Large intestine (tissue), 3 donors: ENCODE results near the gene NID2. TPM values are rescaled to one million over a fixed set of nuclear protein-coding genes. Genes with fewer than 3 reads are reported as not detected.

Experiments
- DNase-seq, 2 donors: peaks; one replicate each; pipeline versions ENCODE4 v3.0.0 to v3.0.0-alpha.2; 2013
- H3K27ac ChIP-seq: one replicate; pipeline ENCODE4 v1.5.1; 2013; ENCODE audit warnings: low read length
- H3K27me3 ChIP-seq: 2 replicates; pipeline ENCODE4 v1.6.1; 2013; ENCODE audit warnings: low read length; ENCODE audit not compliant: control insufficient read depth, insufficient read depth
- H3K36me3 ChIP-seq: 2 replicates; pipeline ENCODE4 v1.6.1; 2013; ENCODE audit warnings: low read length; ENCODE audit not compliant: control insufficient read depth, insufficient read depth
- H3K4me1 ChIP-seq: one replicate; pipeline ENCODE4 v1.6.1; 2013; ENCODE audit warnings: low read length; ENCODE audit not compliant: control insufficient read depth, insufficient read depth
- H3K4me3 ChIP-seq: one replicate; pipeline ENCODE4 v1.5.1; 2013; ENCODE audit warnings: low read length
- H3K9me3 ChIP-seq: one replicate; pipeline ENCODE4 v1.6.1; 2013; ENCODE audit warnings: mild to moderate bottlenecking, low read depth, low read length, moderate library complexity; ENCODE audit not compliant: control insufficient read depth
- WGBS: methylation state at CpG from one replicate; pipeline ENCODE4 v1.1.5; 2013; ENCODE audit warnings: low lambda C conversion rate; ENCODE audit not compliant: insufficient coverage; 5-methylcytosine and 5-hydroxymethylcytosine counted together
- polyA plus RNA-seq: library from polyadenylated mRNA; unstranded; fragments of 120-200 nt; gene quantifications from one replicate; pipeline ENCODE4 v1.2.1, GENCODE V29; 2013

NID2 gene
- polyA plus RNA-seq, 1 donor, result 21.1 TPM

DNA sequence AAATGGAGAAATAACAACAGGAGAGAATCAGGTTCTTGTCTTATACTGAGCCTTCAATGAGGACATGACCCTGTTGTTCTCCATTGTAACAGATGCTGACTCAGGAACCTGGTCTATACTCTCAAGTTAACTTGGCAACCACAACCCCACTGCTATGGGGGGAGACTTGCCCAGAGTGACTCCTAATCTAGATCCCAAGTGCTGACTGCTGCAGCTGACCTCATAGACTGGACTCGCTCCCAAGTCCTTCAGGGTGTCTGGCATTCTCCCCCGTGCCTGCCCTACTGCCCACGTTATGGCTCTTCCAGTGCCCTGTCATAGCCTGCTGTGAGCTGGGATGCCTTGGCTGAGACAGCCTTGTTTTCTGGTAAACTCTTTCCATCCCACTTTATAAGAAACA, 37.1 kb downstream of the NID2 start:
- WGBS, result no CpG with 5 or more reads among the region's 3 CpGs
- Histone ChIP-seq H3K4me1 (no peaks in the 10 kb centered on the region), H3K27me3 (no peaks in the 10 kb centered on the region), H3K27ac (no peak overlapping the region), H3K4me3 (no peak overlapping the region), H3K36me3 (no peaks in the 10 kb centered on the region), H3K9me3 (no peaks in the 10 kb centered on the region)
- DNase-seq, result no peak

DNA sequence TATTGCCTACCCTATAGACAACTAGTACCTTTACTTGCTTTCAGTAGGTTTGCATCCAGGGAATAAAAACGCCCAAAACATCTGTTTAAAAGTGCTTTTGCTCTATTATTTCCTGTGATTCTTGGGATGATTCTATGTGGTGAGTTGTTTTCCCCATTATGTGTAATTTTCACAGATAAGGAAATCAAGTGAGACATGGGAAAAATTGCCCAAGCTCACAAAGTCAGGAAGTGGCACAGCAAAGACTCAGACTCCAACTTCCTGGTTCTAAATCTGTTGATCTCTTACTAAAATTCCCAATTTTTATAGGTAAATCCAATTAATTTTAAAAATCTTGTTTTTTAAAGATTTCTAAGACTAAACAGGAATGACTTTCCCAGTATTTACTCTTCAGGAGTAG, 39.0 kb downstream of the NID2 start:
- Histone ChIP-seq H3K27ac (no peak overlapping the region), H3K4me3 (no peak overlapping the region), H3K9me3 (no peaks in the 10 kb centered on the region), H3K4me1 (no peaks in the 10 kb centered on the region), H3K36me3 (no peaks in the 10 kb centered on the region), H3K27me3 (no peaks in the 10 kb centered on the region)
- 83% methylated on average over 1 of the region's 1 CpG for WGBS
- DNase-seq, result no peak

DNA sequence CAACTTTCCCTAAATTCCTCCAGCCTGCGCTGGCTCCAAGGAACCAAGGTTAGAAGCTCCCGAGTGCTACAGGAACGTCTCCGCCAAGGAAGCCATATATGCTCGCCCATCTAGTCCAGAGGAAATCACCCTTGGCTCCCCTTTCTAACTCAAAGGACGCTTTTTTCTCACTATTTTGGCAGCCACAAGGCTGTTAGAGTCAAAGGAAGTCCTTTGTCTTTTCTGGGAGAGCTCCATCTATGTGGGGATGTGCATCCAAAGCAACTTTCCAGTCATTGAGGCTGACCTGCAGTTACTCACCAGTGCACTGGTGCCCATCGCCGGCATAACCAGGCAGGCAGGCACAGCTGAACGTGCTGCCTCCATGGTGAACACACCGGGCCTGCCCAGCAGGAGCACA, 42.0 kb downstream of the NID2 start:
- Histone ChIP-seq H3K9me3 (no peaks in the 10 kb centered on the region), H3K36me3 (no peaks in the 10 kb centered on the region), H3K4me3 (no peak overlapping the region), H3K27ac (no peak overlapping the region), H3K4me1 (no peaks in the 10 kb centered on the region), H3K27me3 (no peaks in the 10 kb centered on the region)
- no peak for DNase-seq
- WGBS, result no CpG with 5 or more reads among the region's 10 CpGs

DNA sequence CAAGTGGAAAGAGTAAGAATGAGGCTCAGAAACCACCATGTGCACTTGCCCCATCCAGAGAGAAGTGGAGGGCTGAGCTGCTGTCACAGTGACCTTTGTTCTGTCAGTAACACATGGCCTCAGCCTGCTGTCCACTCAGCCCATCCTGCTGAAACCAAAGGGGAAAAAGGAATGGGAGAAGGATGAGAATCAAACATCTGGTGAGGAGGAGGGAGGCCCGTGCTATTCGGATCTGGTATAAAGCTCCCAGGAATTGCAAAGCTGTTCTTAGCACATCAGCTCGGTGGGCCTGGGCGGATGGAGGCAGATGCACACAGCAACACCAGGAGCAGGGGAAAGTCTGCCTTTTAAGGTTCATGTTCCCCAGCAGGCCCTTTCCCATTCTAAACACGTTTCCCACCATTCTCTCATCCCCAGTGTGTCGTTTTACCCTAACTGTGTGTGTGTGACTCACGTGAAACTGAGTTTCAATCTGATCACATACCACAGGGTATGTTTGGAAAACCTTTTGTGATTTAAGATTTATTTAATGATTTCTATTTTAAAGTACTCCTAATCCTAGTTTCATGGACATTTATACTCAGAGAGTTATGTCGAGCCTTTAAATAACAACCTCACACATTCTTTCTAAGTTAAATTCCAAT, 42.7 kb downstream of the NID2 start:
- 100% methylated on average over 1 of the region's 8 CpGs for WGBS
- no peaks in the 10 kb centered on the region for H3K36me3 ChIP-seq
- H3K27ac ChIP-seq, result no peak overlapping the region
- H3K4me1 ChIP-seq, result peaks cover 2% of the 10 kb centered on the region
- H3K4me3 ChIP-seq, result no peak overlapping the region
- no peak for DNase-seq
- no peaks in the 10 kb centered on the region for H3K27me3 ChIP-seq
- no peaks in the 10 kb centered on the region for H3K9me3 ChIP-seq

DNA sequence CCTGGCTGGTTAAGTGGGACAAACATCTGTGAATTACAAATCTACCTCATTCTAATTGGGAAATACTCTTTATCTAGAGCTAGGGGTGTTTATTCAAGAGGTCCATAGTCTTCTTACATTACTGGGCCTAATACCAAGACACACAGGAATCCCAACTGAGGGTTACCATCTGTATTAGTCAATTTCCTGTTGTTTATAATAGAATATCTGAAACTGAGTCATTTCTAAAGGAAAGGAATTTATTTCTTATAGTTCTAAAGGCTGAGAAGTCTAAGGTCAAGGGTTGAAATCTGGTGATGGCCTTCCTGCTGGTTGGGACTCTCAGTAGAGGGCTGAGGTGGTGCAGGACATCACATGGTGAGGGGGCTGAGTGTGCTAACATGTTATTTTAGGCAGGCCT, 43.5 kb downstream of the NID2 start:
- no peak overlapping the region for H3K4me3 ChIP-seq
- no peaks in the 10 kb centered on the region for H3K36me3 ChIP-seq
- H3K4me1 ChIP-seq, result peaks cover 5% of the 10 kb centered on the region
- H3K27ac ChIP-seq, result no peak overlapping the region
- DNase-seq, result no peak
- H3K9me3 ChIP-seq, result no peaks in the 10 kb centered on the region
- H3K27me3 ChIP-seq, result no peaks in the 10 kb centered on the region

DNA sequence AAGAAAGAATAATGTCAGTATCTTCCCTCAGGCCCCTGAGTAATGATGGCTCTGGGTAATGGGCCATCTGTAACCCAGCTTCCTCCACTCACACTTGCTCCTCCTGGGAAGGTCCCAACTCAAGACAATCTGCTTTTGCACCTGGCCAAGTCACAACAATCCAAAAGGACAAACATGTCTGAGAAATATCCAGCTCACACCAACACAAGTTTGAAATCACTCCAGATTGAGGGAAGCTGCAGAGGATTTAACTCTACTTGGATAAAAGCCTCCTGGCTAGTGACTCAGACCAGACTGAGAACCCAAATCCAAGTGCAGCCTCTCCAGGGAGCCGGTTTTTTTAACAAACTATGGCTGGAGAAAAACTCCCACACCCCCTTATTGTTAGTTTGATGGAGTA, 45.3 kb downstream of the NID2 start:
- no peak for DNase-seq
- peaks cover 3% of the 10 kb centered on the region for H3K36me3 ChIP-seq
- H3K27me3 ChIP-seq, result no peaks in the 10 kb centered on the region
- H3K4me3 ChIP-seq, result no peak overlapping the region
- no peak overlapping the region for H3K27ac ChIP-seq
- WGBS, result no CpG with 5 or more reads among the region's 1 CpG
- no peaks in the 10 kb centered on the region for H3K9me3 ChIP-seq
- peaks cover 19% of the 10 kb centered on the region for H3K4me1 ChIP-seq

DNA sequence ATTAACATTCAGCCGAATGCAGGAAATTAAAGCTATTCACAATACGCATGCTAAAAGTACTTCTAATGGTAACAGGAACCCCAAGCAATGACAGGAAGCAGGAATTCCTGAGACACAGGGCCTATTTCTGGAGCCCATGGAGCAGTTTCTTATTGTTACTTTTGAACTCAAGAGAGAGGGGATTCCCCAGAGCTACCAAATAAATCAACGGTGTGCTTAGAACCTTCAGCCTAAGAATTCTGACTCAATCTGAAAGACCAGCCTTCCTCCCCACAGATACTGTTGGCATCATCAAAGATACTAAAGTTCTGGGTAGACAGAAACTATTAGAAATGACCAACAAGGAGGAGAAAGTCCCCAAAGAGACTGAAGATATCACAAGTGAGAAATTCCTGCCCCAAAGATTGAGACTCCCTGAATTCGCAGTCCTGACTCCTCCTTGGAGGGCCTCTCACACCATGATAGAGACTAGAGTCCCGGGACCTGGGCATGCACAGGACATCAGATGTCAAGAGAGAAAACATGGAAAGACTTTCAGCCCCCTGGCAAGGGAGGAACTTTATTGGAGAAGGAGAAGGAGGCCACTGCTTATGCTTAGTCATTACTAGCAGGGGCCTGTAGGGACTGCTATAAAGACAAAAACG, 46.8 kb downstream of the NID2 start:
- no peaks in the 10 kb centered on the region for H3K9me3 ChIP-seq
- 90% methylated on average over 2 of the region's 6 CpGs for WGBS
- H3K27ac ChIP-seq, result no peak overlapping the region
- no peak for DNase-seq
- peaks cover 3% of the 10 kb centered on the region for H3K36me3 ChIP-seq
- H3K4me3 ChIP-seq, result no peak overlapping the region
- H3K4me1 ChIP-seq, result peaks cover 20% of the 10 kb centered on the region
- no peaks in the 10 kb centered on the region for H3K27me3 ChIP-seq

DNA sequence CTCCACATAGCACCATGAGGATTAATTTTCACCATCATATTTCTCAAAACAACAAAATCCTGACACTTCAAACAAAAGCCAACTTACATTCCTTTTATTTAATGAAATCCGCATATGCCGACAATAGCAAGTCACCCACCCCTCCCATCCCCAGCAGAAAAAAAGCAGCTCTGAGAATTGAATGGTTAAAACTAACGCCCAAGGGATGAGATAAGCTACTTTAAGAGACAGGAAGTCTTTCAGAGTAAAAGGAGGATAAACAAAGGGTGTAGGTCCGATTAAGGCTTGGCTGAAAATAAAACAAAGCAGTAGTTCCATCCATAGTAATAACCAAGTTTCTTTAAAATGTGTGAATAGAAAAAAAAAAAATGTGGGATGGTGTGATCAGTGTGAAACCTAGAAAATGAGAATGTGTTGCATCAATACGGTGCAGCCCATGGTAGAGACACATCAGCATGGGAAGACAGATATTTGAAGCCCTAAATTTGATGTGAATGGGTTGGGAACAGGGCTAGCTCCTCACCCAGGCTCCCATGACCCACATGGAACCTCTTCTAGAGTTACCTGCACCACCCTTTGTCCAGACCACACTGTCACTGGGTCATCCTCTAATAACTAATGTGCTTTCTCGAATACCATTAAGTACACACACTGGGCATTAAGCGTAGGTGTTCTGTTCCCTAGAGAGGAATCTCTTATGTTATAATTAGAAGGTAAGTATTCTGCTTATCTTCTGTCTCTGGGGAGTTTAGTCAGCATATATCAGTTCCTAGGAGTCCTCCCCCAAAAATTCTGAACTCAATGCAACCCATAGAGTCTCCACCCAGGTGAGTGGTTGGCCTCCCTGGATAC, 47.8 kb downstream of the NID2 start:
- no peaks in the 10 kb centered on the region for H3K27me3 ChIP-seq
- peaks cover 20% of the 10 kb centered on the region for H3K4me1 ChIP-seq
- DNase-seq, result peak in 1 of 2 donors; percentile 37
- no peak overlapping the region for H3K4me3 ChIP-seq
- 34% methylated on average over 6 of the region's 7 CpGs for WGBS
- H3K27ac ChIP-seq, result peak overlapping the region; percentile 84
- no peaks in the 10 kb centered on the region for H3K9me3 ChIP-seq
- peaks cover 3% of the 10 kb centered on the region for H3K36me3 ChIP-seq

DNA sequence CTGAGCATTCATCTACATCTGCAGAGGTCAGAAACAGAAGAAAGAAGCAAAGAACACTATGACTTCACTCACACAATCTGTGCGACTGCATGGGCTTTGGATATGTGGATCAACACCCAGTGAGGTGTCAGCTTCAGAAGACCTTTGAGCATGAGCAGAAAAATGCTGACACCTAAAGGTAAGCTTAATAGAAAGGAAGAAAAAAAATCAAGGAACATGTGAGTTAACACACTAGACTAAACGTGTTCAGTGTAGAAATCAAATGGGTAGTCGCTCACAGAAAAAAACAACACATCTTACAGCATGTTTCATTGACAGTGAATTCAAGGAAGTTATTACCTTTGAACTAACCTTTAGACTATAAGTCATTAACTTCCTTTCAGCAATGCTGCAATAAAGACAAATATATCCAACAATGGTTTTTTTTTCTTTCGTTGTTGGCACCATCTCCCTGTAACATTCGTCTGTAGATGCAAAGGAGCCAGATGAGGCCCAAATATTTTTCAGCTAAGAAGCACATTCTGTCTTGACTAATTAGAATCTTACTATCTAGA, 48.6 kb downstream of the NID2 start:
- H3K4me1 ChIP-seq, result peaks cover 20% of the 10 kb centered on the region
- 17% methylated on average over 2 of the region's 5 CpGs for WGBS
- no peak overlapping the region for H3K4me3 ChIP-seq
- peak overlapping the region; percentile 84 for H3K27ac ChIP-seq
- H3K9me3 ChIP-seq, result no peaks in the 10 kb centered on the region
- peak; percentile 79 to 89 for DNase-seq
- H3K27me3 ChIP-seq, result no peaks in the 10 kb centered on the region
- H3K36me3 ChIP-seq, result peaks cover 3% of the 10 kb centered on the region

DNA sequence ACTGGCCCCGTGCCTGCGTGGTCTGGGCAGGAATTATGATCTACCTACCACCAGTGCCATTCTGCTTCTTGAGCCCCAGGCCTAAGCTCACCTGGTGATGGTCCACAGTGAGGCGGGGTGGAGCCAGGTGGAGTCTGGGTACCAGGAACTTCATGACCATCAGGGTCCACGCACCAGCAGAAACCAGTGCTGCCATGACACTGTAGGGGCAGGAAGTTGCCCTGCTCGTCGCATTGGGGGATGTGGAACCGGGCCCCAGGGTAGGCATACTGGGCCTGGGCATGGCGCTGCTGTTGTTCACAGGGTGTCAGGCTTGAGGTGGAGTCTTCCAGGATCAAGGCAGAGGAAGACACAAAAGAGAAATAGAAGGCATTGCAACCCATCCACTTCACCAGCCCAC, 49.9 kb downstream of the NID2 start:
- peak overlapping the region; percentile 84 for H3K27ac ChIP-seq
- H3K4me3 ChIP-seq, result no peak overlapping the region

More for the DNA sequence above, 49.9 kb downstream of the NID2 start:
- Histone ChIP-seq H3K9me3 (no peaks in the 10 kb centered on the region), H3K27me3 (no peaks in the 10 kb centered on the region), H3K36me3 (peaks cover 6% of the 10 kb centered on the region), H3K4me1 (peaks cover 20% of the 10 kb centered on the region)
- WGBS, result no CpG with 5 or more reads among the region's 8 CpGs
- DNase-seq, result no peak
